Pancreas (tissue), 10 donors: ENCODE results near the gene ECHS1. TPM values are rescaled to one million over a fixed set of nuclear protein-coding genes. Genes with fewer than 3 reads are reported as not detected.
A peak's percentile ranks its signal among the peaks of the same experiment; 100 is the strongest.

Experiments used
- ATAC-seq, 4 donors: fragments of 200-7000 bp; cut with Tn5 transposase; one replicate each; pipeline versions ENCODE4 v1.8.0 to v1.9.1; 2020; ENCODE audit warnings: mild to moderate bottlenecking in 4 of 4, moderate library complexity in 4 of 4
- DNase-seq, 6 donors: peaks; one replicate each; pipeline ENCODE4 v3.0.0-alpha.2; 2020
- FAIRE-seq: peaks from 2 replicates; lab custom pipeline; 2012; peaks lifted over from hg19 to GRCh38; lab: Jason Lieb, UNC
- H3K27ac ChIP-seq, 4 donors: fragments of 200-600 bp; sonication (generic); 1 replicate in 3 of 4; 2 replicates in 1 of 4; pipeline versions ENCODE4 v1.5.0 to v1.8.0; 2020
- H3K27me3 ChIP-seq, 4 donors: fragments of 200-600 bp; one replicate each; pipeline ENCODE4 v1.8.0; 2021
- H3K36me3 ChIP-seq, 3 donors: fragments of 200-600 bp; sonication (generic) in 1 of 3; one replicate each; pipeline versions ENCODE4 v1.5.0 to v1.8.0; 2020 to 2021
- H3K4me1 ChIP-seq, 3 donors: fragments of 200-600 bp; one replicate each; pipeline ENCODE4 v1.8.0; 2021
- H3K4me3 ChIP-seq, 4 donors: fragments of 200-600 bp; sonication (generic) in 2 of 4; one replicate each; pipeline versions ENCODE4 v1.5.0 to v1.8.0; 2020 to 2021
- H3K9me3 ChIP-seq, 4 donors: fragments of 200-600 bp; one replicate each; pipeline ENCODE4 v1.8.0; 2021
- WGBS, 2 donors: extraction: QIAGEN DNeasy Blood & Tissue Kit; methylation state at CpG; one replicate each; pipeline ENCODE4 v1.1.7; 2013; 5-methylcytosine and 5-hydroxymethylcytosine counted together
- intact Hi-C, 3 donors: fragments of 100-400 bp; cut with DNase I; formaldehyde crosslinking; loops; one replicate each; pipeline versions ENCODE4 v1.11.1 to v1.14.2; 2022
- microRNA-seq, 2 donors: library from miRNA; unstranded; fragments of <30 nt; microRNA quantifications; one replicate each; pipeline versions ENCODE4 to v1.1.0, GENCODE V29; 2019 to 2020
- polyA plus RNA-seq, 2 donors: library from polyadenylated mRNA; stranded (reverse); fragments of 200-250 nt; gene quantifications; one replicate each; pipeline ENCODE4 v1.2.3, GENCODE V29; 2013
- total RNA-seq, 6 donors: library from RNA; stranded (reverse); fragmentation: NEBNext Ultra II Directional in 4 of 6; extraction: Animal tissue kit (Norgen Biotek cat#: 25700) in 4 of 6; gene quantifications; one replicate each; pipeline versions ENCODE4 v1.2.1 to v1.2.4, GENCODE V29; 2021 to 2023
- TF ChIP-seq, protein P1 (sequence below), 4 donors: fragments of 200-600 bp; sonication (generic) in 3 of 4; IDR thresholded peaks; one replicate each; pipeline versions ENCODE4 v1.5.0 to v1.8.0; 2021; ENCODE audit warnings: antibody characterized with exemption in 4 of 4
- donor health status: healthy with polysubstance abuse.
- donor health status: DM: no; HTN: no; CAD: no; lungs with moderate emphysema.
- donor health status: DM: no; HTN: no; CAD: no.
- donor health status: control.
- donor health status: control.
- donor health status: Bipolar disorder and iron deficiency.
- donor health status: DM: yes; HTN: yes; CAD: no.
- donor health status: DM: no; HTN: no; CAD: no.
- donor health status: DM: no; HTN: no; CAD: no.
- donor health status: DM: yes; HTN: yes; CAD: no.

The ECHS1 gene
- total and polyA plus RNA-seq, 8 donors = 32.4 to 69.2 (median 37.8) TPM

DNA sequence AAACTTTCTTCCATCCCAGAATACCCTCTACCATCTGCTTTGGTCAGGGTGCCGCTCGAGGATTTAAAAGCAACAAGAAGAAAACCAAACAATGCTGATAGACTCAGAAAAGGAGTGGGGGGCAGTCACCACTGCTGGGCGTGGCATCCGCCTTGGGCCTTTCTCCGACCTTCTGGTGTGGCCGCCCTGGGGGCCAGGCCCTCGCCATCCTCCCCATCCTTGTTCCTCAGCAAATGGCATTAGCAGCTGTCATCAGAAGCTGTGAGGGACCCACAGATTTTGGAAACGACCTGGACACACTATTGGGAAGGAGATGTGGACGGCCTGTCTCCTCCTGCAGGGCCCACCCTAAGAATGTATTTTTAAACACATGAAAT, 60.4 kb downstream of the ECHS1 start:
- ATAC-seq (no peak), FAIRE-seq (no peak), DNase-seq (peak in 1 of 6 donors; percentile 16)
- TF ChIP-seq, protein P1, sequence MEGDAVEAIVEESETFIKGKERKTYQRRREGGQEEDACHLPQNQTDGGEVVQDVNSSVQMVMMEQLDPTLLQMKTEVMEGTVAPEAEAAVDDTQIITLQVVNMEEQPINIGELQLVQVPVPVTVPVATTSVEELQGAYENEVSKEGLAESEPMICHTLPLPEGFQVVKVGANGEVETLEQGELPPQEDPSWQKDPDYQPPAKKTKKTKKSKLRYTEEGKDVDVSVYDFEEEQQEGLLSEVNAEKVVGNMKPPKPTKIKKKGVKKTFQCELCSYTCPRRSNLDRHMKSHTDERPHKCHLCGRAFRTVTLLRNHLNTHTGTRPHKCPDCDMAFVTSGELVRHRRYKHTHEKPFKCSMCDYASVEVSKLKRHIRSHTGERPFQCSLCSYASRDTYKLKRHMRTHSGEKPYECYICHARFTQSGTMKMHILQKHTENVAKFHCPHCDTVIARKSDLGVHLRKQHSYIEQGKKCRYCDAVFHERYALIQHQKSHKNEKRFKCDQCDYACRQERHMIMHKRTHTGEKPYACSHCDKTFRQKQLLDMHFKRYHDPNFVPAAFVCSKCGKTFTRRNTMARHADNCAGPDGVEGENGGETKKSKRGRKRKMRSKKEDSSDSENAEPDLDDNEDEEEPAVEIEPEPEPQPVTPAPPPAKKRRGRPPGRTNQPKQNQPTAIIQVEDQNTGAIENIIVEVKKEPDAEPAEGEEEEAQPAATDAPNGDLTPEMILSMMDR (IDR thresholded peaks at IDR 0.05) = no peak
- intact Hi-C loops = no loop called here
- Histone ChIP-seq H3K4me3 (no peak overlapping the region), H3K27ac (no peak overlapping the region), H3K9me3 (no peaks in the 10 kb centered on the region), H3K27me3 (no peaks in the 10 kb centered on the region), H3K4me1 (peaks cover 3 to 6% (median 6%) of the 10 kb centered on the region in 3 donors), H3K36me3 (peaks cover 0 to 11% (median 4%) of the 10 kb centered on the region in 3 donors)
- WGBS, 2 donors = 83 to 92% methylated on average over 9 of the region's 9 CpGs

Small RNAs within 50 kb of the gene (microRNA-seq; reads per million reads assigned to microRNA genes)
- 0.39 to 2.1 reads per million in 2 donors for gene MIR3944

Other genes with a start within 250 kb of the ECHS1 start
- under 1 TPM; 0.14 to 0.89 (median 0.61) TPM for gene KNDC1, start 213.1 kb downstream of the ECHS1 start, total RNA-seq
- 1 to 10 TPM; 1.8 to 3.1 TPM for gene KNDC1, start 213.1 kb downstream of the ECHS1 start, polyA plus RNA-seq
- not detected for gene UTF1, start 143.1 kb downstream of the ECHS1 start, total RNA-seq
- gene UTF1, start 143.1 kb downstream of the ECHS1 start, polyA plus RNA-seq = not detected
- under 1 TPM; 0.09 to 0.62 (median 0.34) TPM for gene VENTX, start 135.5 kb downstream of the ECHS1 start, total RNA-seq
- gene VENTX, start 135.5 kb downstream of the ECHS1 start, polyA plus RNA-seq = 1 to 10 TPM in 1 of 2 donors, under 1 TPM in 1; 0.66 to 1.3 TPM
- gene ADAM8, start 96.5 kb downstream of the ECHS1 start, total RNA-seq = 1 to 10 TPM; 2.0 to 9.8 (median 5.0) TPM
- 1 to 10 TPM; 7.2 to 8.5 TPM for gene ADAM8, start 96.5 kb downstream of the ECHS1 start, polyA plus RNA-seq
- 10 to 100 TPM; 23.5 to 33.3 (median 28.9) TPM for gene TUBGCP2, start 64.5 kb downstream of the ECHS1 start, total RNA-seq
- 100 to 1,000 TPM in 1 of 2 donors, 10 to 100 TPM in 1; 97.5 to 161 TPM for gene TUBGCP2, start 64.5 kb downstream of the ECHS1 start, polyA plus RNA-seq
- gene ZNF511, start 64.4 kb downstream of the ECHS1 start, total RNA-seq = 10 to 100 TPM; 13.3 to 18.7 (median 16.3) TPM
- 10 to 100 TPM; 28.1 to 40.3 TPM for gene ZNF511, start 64.4 kb downstream of the ECHS1 start, polyA plus RNA-seq
- 1 to 10 TPM in 4 of 6 donors, under 1 TPM in 2; 0.75 to 7.0 (median 2.3) TPM for gene CALY, start 36.5 kb downstream of the ECHS1 start, total RNA-seq
- gene CALY, start 36.5 kb downstream of the ECHS1 start, polyA plus RNA-seq = 10 to 100 TPM in 1 of 2 donors, 1 to 10 TPM in 1; 3.7 to 17.8 TPM
- gene PRAP1, start 26.0 kb downstream of the ECHS1 start, total RNA-seq = not detected
- not detected for gene PRAP1, start 26.0 kb downstream of the ECHS1 start, polyA plus RNA-seq
- 10 to 100 TPM in 2 of 6 donors, 1 to 10 TPM in 4; 6.3 to 19.2 (median 6.7) TPM for gene FUOM, start 15.3 kb downstream of the ECHS1 start, total RNA-seq
- gene FUOM, start 15.3 kb downstream of the ECHS1 start, polyA plus RNA-seq = 10 to 100 TPM; 18.0 to 18.6 TPM
- gene PAOX, start 5.9 kb upstream of the ECHS1 start, total RNA-seq = 1 to 10 TPM; 2.8 to 4.9 (median 3.4) TPM
- 1 to 10 TPM; 6.4 to 9.9 TPM for gene PAOX, start 5.9 kb upstream of the ECHS1 start, polyA plus RNA-seq
- gene MTG1, start 20.8 kb upstream of the ECHS1 start, total RNA-seq = 10 to 100 TPM; 17.2 to 28.9 (median 21.3) TPM
- 10 to 100 TPM; 62.2 to 62.9 TPM for gene MTG1, start 20.8 kb upstream of the ECHS1 start, polyA plus RNA-seq
- under 1 TPM in 3 of 6 donors, not detected in 3; 0.03 to 0.09 (median 0.06) TPM for gene SPRN, start 51.3 kb upstream of the ECHS1 start, total RNA-seq
- gene SPRN, start 51.3 kb upstream of the ECHS1 start, polyA plus RNA-seq = under 1 TPM; 0.82 to 0.87 TPM
- 1 to 10 TPM in 5 of 6 donors, under 1 TPM in 1; 0.95 to 3.9 (median 2.6) TPM for gene SCART1, start 80.6 kb upstream of the ECHS1 start, total RNA-seq
- 1 to 10 TPM; 1.2 to 3.9 TPM for gene SCART1, start 80.6 kb upstream of the ECHS1 start, polyA plus RNA-seq
- 10 to 100 TPM in 1 of 6 donors, 1 to 10 TPM in 5; 4.6 to 10.1 (median 7.0) TPM for gene CYP2E1, start 154.0 kb upstream of the ECHS1 start, total RNA-seq
- gene CYP2E1, start 154.0 kb upstream of the ECHS1 start, polyA plus RNA-seq = 1 to 10 TPM; 7.5 to 9.9 TPM
- 1 to 10 TPM in 2 of 6 donors, under 1 TPM in 4; 0.69 to 1.7 (median 0.98) TPM for gene SYCE1, start 192.2 kb upstream of the ECHS1 start, total RNA-seq
- gene SYCE1, start 192.2 kb upstream of the ECHS1 start, polyA plus RNA-seq = 1 to 10 TPM; 5.3 to 8.3 TPM